Right ventricle myocardium superior (tissue), 1 donor: ENCODE measurements around the gene GFRAL. TPM values are rescaled to one million over a fixed set of nuclear protein-coding genes. Genes with fewer than 3 reads are reported as not detected.
A peak's percentile ranks its signal among the peaks of the same experiment; 100 is the strongest.
"Not testable (repeated sequence)": the region's sequence is repeated elsewhere in the genome, so short reads cannot be mapped to it uniquely, and the experiment has no call there.

Source experiments
- ATAC-seq: fragments of 200-7000 bp; cut with Tn5 transposase; one replicate; pipeline ENCODE4 v1.9.1; 2020; ENCODE audit warnings: mild to moderate bottlenecking; ENCODE audit not compliant: poor library complexity
- DNase-seq: peaks from one replicate; pipeline ENCODE4 v3.0.0-alpha.2; 2020
- intact Hi-C: fragments of 100-400 bp; cut with DNase I; formaldehyde crosslinking; loops from one replicate; pipeline ENCODE4 v1.11.2; 2022
- long read RNA-seq: library from polyadenylated mRNA; unstranded; transcript quantifications from one replicate; pipeline ENCODE4 v2.0.0, GENCODE V29; 2021
- total RNA-seq: library from RNA; stranded (reverse); fragmentation: NEBNext Ultra II Directional; extraction: Animal tissue kit (Norgen Biotek cat#: 25700); gene quantifications from one replicate; pipeline ENCODE4 v1.2.1, GENCODE V29; 2021
- donor health status: DM: no; HTN: yes; CAD: no; lungs with severe emphysema.

The GFRAL gene
- not detected for total RNA-seq
- long read RNA-seq, result 0 reads

- intact Hi-C loops, result no loop called here
- ATAC-seq (no peak), DNase-seq (no peak)
Measured at GRCh38 chr6:55327169-55327568, at the start of gene GFRAL. Gene GFRAL, plus strand, starts transcription at chr6:55327469. Its CDS starts 86 bp downstream, at chr6:55327555.

- DNase-seq (no peak), ATAC-seq (peak; percentile 65)
- intact Hi-C loops, result loop anchor here (5.0 to 10.0 kb wide), 3 partner anchors 610 to 1015 kb away; no protein-coding TSS in a partner anchor
Measured at GRCh38 chr6:55277646-55278045, 49.6 kb upstream of the GFRAL start.

- DNase-seq, result no peak
Measured at GRCh38 chr6:55281215-55281614, 46.1 kb upstream of the GFRAL start.

GRCh38 chr6:55282115-55282514, 45.2 kb upstream of the GFRAL start:
- peak; percentile 29 for ATAC-seq
- DNase-seq, result no peak
- intact Hi-C loops, result no loop called here

More at GRCh38 chr6:55281215-55281614, 46.1 kb upstream of the GFRAL start:
- intact Hi-C loops, result no loop called here
- no peak for ATAC-seq

- intact Hi-C loops, result no loop called here
- ATAC-seq, result no peak
- no peak for DNase-seq
Measured at GRCh38 chr6:55286824-55287223, 40.4 kb upstream of the GFRAL start.

- intact Hi-C loops, result no loop called here
- ATAC-seq (no peak), DNase-seq (no peak)
Measured at GRCh38 chr6:55290736-55291135, 36.5 kb upstream of the GFRAL start.

GRCh38 chr6:55293116-55293515, 34.2 kb upstream of the GFRAL start:
- DNase-seq (no peak), ATAC-seq (no peak)
- intact Hi-C loops, result no loop called here

- DNase-seq, ATAC-seq, intact Hi-C loops: not testable (repeated sequence)
Measured at GRCh38 chr6:55297214-55297613, 30.1 kb upstream of the GFRAL start.

- intact Hi-C loops, result no loop called here
- no peak for ATAC-seq
Measured at GRCh38 chr6:55299286-55299985, 27.8 kb upstream of the GFRAL start.

GRCh38 chr6:55304747-55305146, 22.5 kb upstream of the GFRAL start:
- intact Hi-C loops, result no loop called here
- DNase-seq (no peak), ATAC-seq (no peak)

More at GRCh38 chr6:55299286-55299985, 27.8 kb upstream of the GFRAL start:
- DNase-seq, result no peak

- ATAC-seq (no peak), DNase-seq (no peak)
- intact Hi-C loops, result no loop called here
Measured at GRCh38 chr6:55319961-55320695, 7.1 kb upstream of the GFRAL start.

GRCh38 chr6:55320696-55321086, 6.6 kb upstream of the GFRAL start:
- no peak for DNase-seq
- intact Hi-C loops, result no loop called here
- no peak for ATAC-seq

- DNase-seq (no peak), ATAC-seq (no peak)
- intact Hi-C loops, result no loop called here
Measured at GRCh38 chr6:55377150-55377549, 49.9 kb downstream of the GFRAL start.

GRCh38 chr6:55379471-55379870, 52.2 kb downstream of the GFRAL start:
- ATAC-seq, result no peak
- no peak for DNase-seq
- intact Hi-C loops, result no loop called here

- DNase-seq (no peak), ATAC-seq (no peak)
- intact Hi-C loops, result no loop called here
Measured at GRCh38 chr6:55379895-55380294, 52.6 kb downstream of the GFRAL start.

- ATAC-seq, result no peak
- no peak for DNase-seq
- intact Hi-C loops, result no loop called here
Measured at GRCh38 chr6:55388211-55388610, 60.9 kb downstream of the GFRAL start.

GRCh38 chr6:55395871-55396270, 68.6 kb downstream of the GFRAL start:
- DNase-seq (no peak), ATAC-seq (no peak)
- intact Hi-C loops, result no loop called here

- intact Hi-C loops, result no loop called here
- DNase-seq (no peak), ATAC-seq (no peak)
Measured at GRCh38 chr6:55397986-55398385, 70.7 kb downstream of the GFRAL start.

- intact Hi-C loops, result no loop called here
- ATAC-seq (no peak), DNase-seq (no peak)
Measured at GRCh38 chr6:55399351-55399750, 72.1 kb downstream of the GFRAL start.
